BJ (cell line): ENCODE data around the gene ANKRD18B. TPM values are rescaled to one million over a fixed set of nuclear protein-coding genes. Genes with fewer than 3 reads are reported as not detected.
"Not testable (repeated sequence)": the region's sequence is repeated elsewhere in the genome, so short reads cannot be mapped to it uniquely, and the experiment has no call there.

ENCODE experiments used
- CTCF ChIA-PET: fragments of 350-600 bp; formaldehyde crosslinking; extraction: SDS; loops from one replicate; lab custom pipeline; 2021; ENCODE audit warnings: antibody characterized with exemption, inconsistent platforms; lab: Yijun Ruan, JAX
- POLR2A ChIA-PET: fragments of 300-600 bp; sonication (Branson Sonifier 250); formaldehyde crosslinking; extraction: SDS; loops from one replicate; lab custom pipeline; 2021; ENCODE audit warnings: antibody characterized with exemption; lab: Charles Lee
- DNase-seq: peaks from one replicate; pipeline ENCODE4 v3.0.0-alpha.2; 2011; ENCODE audit warnings: low read depth
- H3K27me3 ChIP-seq: 2 replicates; pipeline ENCODE4 v1.6.0; 2011; ENCODE audit warnings: low read length; ENCODE audit not compliant: control insufficient read depth, insufficient read depth
- H3K36me3 ChIP-seq: 2 replicates; pipeline ENCODE4 v1.5.1; 2011; ENCODE audit warnings: low read length; ENCODE audit not compliant: control insufficient read depth, insufficient read depth
- H3K4me3 ChIP-seq: 2 replicates; pipeline ENCODE4 v1.5.1; 2011; ENCODE audit warnings: low read depth, mild to moderate bottlenecking, control low read depth, low read length
- CTCF ChIP-seq: IDR thresholded peaks from 2 replicates; pipeline ENCODE4 v1.5.1; 2011; ENCODE audit warnings: low read depth, mild to moderate bottlenecking, control low read depth, inconsistent platforms, low read length, moderate library complexity; ENCODE audit not compliant: insufficient read depth
- polyA plus RNA-seq: library from polyadenylated mRNA; depleted of rRNA; stranded (reverse); fragments of >200 nt; gene quantifications from 2 replicates; pipeline ENCODE4 v1.2.3, GENCODE V29; 2011

Gene ANKRD18B
- polyA plus RNA-seq, 1 experiment, result 0.74 TPM

GRCh38 chr9:33489066-33489465, 35.0 kb upstream of the ANKRD18B start:
- POLR2A ChIA-PET, result interaction anchor here (0.6 kb wide), 2 partner anchors 18 to 42 kb away, joined by 3 to 4 read pairs; partner anchors contain the start of gene AQP3
- no peak for TF ChIP-seq CTCF
- Histone ChIP-seq H3K27me3 (no peaks in the 10 kb centered on the region), H3K4me3 (no peak overlapping the region), H3K36me3 (no peaks in the 10 kb centered on the region)
- CTCF ChIA-PET, result interaction anchor here (0.7 to 1.7 kb wide), 4 partner anchors 11 to 202 kb away, joined by 3 to 7 read pairs (median 5); no protein-coding TSS in a partner anchor
- DNase-seq, result peak; percentile 49

GRCh38 chr9:33493819-33494218, 30.2 kb upstream of the ANKRD18B start:
- CTCF ChIA-PET, H3K4me3 ChIP-seq, H3K36me3 ChIP-seq, H3K27me3 ChIP-seq, DNase-seq: not testable (repeated sequence)
- POLR2A ChIA-PET, result interaction anchor here (0.6 kb wide), 1 partner anchor 126 kb away, joined by 3 read pairs; no protein-coding TSS in a partner anchor

- peak; percentile 37; the same call in 1 of the 2 replicates for TF ChIP-seq CTCF
- DNase-seq, result no peak
- no peak overlapping the region for H3K4me3 ChIP-seq
- ChIA-PET POLR2A (no interaction called here), CTCF (interaction anchor here (0.6 kb wide), 1 partner anchor 181 kb away, joined by 3 read pairs; no protein-coding TSS in a partner anchor)
- H3K27me3 ChIP-seq, result no peaks in the 10 kb centered on the region
- no peaks in the 10 kb centered on the region for H3K36me3 ChIP-seq
These were observed 25.7 kb upstream of the ANKRD18B start for GRCh38 chr9:33498387-33498786.

- Histone ChIP-seq H3K27me3 (no peaks in the 10 kb centered on the region), H3K36me3 (no peaks in the 10 kb centered on the region), H3K4me3 (no peak overlapping the region)
- DNase-seq, result peak; percentile 89
- TF ChIP-seq CTCF, result no peak
- ChIA-PET POLR2A (no interaction called here), CTCF (no interaction called here)
These were observed 17.3 kb upstream of the ANKRD18B start for GRCh38 chr9:33506626-33507370.

GRCh38 chr9:33510262-33511183, 13.5 kb upstream of the ANKRD18B start:
- DNase-seq, result no peak
- peak overlapping the region; percentile 58 for H3K4me3 ChIP-seq
- POLR2A ChIA-PET, result no interaction called here
- no peaks in the 10 kb centered on the region for H3K36me3 ChIP-seq
- TF ChIP-seq CTCF, result no peak
- CTCF ChIA-PET, result interaction anchor here (0.6 to 1.0 kb wide), 3 partner anchors 14 to 212 kb away, joined by 3 to 4 read pairs (median 3); partner anchors contain the start of genes ANKRD18B and NOL6
- no peaks in the 10 kb centered on the region for H3K27me3 ChIP-seq

GRCh38 chr9:33511184-33511517, 12.9 kb upstream of the ANKRD18B start:
- CTCF ChIA-PET, result interaction anchor here (1.0 kb wide), 1 partner anchor 13 kb away, joined by 4 read pairs; the partner anchor contains the start of gene ANKRD18B
- DNase-seq, H3K36me3 ChIP-seq, POLR2A ChIA-PET, H3K27me3 ChIP-seq: not testable (repeated sequence)
- peak overlapping the region; percentile 58 for H3K4me3 ChIP-seq

- CTCF ChIA-PET, H3K36me3 ChIP-seq, H3K27me3 ChIP-seq, DNase-seq, POLR2A ChIA-PET, H3K4me3 ChIP-seq: not testable (repeated sequence)
These were observed 11.5 kb upstream of the ANKRD18B start for GRCh38 chr9:33512535-33512934.

GRCh38 chr9:33515342-33515995, 8.6 kb upstream of the ANKRD18B start:
- H3K4me3 ChIP-seq, H3K36me3 ChIP-seq, CTCF ChIA-PET, POLR2A ChIA-PET, H3K27me3 ChIP-seq, DNase-seq: not testable (repeated sequence)
